Measurements from ENCODE around the gene SMG6. TPM values are rescaled to one million over a fixed set of nuclear protein-coding genes. Genes with fewer than 3 reads are reported as not detected.

SMG6 gene
- polyA plus RNA-seq, 6 donors from 2014 or later: 0.23 to 5.3 (median 2.6) TPM

GRCh38 chr17:2025220-2025621 is 278.4 kb downstream of the SMG6 start, which contains the start of gene RTN4RL1:
TSS of gene RTN4RL1 (minus strand) at chr17:2025334. CDS start at chr17:2024865, 469 bp downstream.
- Mint-ChIP-seq H3K36me3 (no peaks in the 10 kb centered on the region), H3K27ac (peak within 1 kb of the TSS in 2 of 6 donors; percentile 22 to 85), H3K27me3 (peaks cover 37 to 65% (median 42%) of the 10 kb centered on the region in 3 donors), H3K4me1 (peaks cover 16 to 22% (median 20%) of the 10 kb centered on the region in 3 donors), H3K4me3 (peak within 1 kb of the TSS; percentile 75 to 91 (median 84)), H3K9me3 (peaks cover 0 to 5% (median 0%) of the 10 kb centered on the region in 7 donors)
- DNase-seq (peak; percentile 39), ATAC-seq (ENCODE audit: low read depth in 2 of 2) (peak in 1 of 2 donors; percentile 13)

DNA sequence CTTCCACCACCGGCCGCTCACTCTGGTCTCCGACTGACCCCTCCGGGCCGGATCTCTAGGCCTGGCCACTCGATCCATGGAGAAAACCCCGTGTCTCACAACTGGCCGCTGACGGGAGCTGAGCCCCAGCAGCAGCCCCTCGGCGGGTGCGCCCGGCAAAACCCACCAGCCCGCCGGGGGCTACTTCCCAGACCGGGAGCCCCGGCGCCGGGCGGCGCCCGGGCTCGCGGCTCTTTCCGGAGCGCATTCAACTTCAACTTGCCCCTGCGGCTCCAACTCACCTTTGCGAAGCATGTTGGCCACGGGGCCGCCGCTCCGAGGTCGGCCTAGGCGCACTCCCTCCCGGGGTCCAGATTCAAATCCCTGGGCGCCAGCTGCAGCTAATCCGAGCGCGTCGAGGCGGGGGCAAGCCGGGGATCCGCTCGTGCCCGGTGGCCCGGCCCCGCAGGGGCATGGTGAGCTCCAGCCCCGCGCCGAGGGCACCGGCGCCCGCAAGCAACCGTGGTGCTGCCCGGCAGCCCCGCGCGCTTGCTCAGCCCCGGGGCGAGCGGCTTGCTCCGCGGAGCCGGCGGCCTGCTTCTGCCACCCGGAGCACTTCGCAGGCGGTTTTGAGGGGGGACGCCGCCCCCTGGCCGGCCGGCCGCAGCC is 278.9 kb downstream of the SMG6 start:
- ATAC-seq (ENCODE audit: low read depth in 2 of 2): no peak
- Mint-ChIP-seq H3K27ac (no peak overlapping the region), H3K36me3 (no peaks in the 10 kb centered on the region), H3K9me3 (peaks cover 0 to 5% (median 0%) of the 10 kb centered on the region in 7 donors), H3K4me3 (peak overlapping the region in 7 of 8 donors; percentile 67 to 85 (median 75)), H3K4me1 (peaks cover 16 to 20% (median 17%) of the 10 kb centered on the region in 3 donors), H3K27me3 (peaks cover 42 to 68% (median 44%) of the 10 kb centered on the region in 3 donors)
- no peak for DNase-seq

- H3K27ac Mint-ChIP-seq: peak overlapping the region in 1 of 6 donors; percentile 57
- H3K9me3 Mint-ChIP-seq: peaks cover 0 to 5% (median 0%) of the 10 kb centered on the region in 7 donors
- no peaks in the 10 kb centered on the region for H3K36me3 Mint-ChIP-seq
- DNase-seq (peak; percentile 44), ATAC-seq (ENCODE audit: low read depth in 2 of 2) (peak; percentile 60 to 61)
- H3K4me3 Mint-ChIP-seq: peak overlapping the region in 7 of 8 donors; percentile 67 to 89 (median 75)
- peaks cover 47 to 71% (median 48%) of the 10 kb centered on the region in 3 donors for H3K27me3 Mint-ChIP-seq
- H3K4me1 Mint-ChIP-seq: peaks cover 14 to 19% (median 16%) of the 10 kb centered on the region in 3 donors
Observed at GRCh38 chr17:2023692-2024571, 279.7 kb downstream of the SMG6 start.

GRCh38 chr17:2023256-2023655 is 280.3 kb downstream of the SMG6 start:
- peak overlapping the region in 1 of 6 donors; percentile 47 for H3K27ac Mint-ChIP-seq
- DNase-seq: no peak
- no peaks in the 10 kb centered on the region for H3K36me3 Mint-ChIP-seq
- H3K4me1 Mint-ChIP-seq: peaks cover 11 to 16% (median 16%) of the 10 kb centered on the region in 3 donors
- peaks cover 48 to 71% (median 49%) of the 10 kb centered on the region in 3 donors for H3K27me3 Mint-ChIP-seq
- H3K9me3 Mint-ChIP-seq: peaks cover 0 to 5% (median 0%) of the 10 kb centered on the region in 7 donors
- peak overlapping the region; percentile 15 to 88 (median 65) for H3K4me3 Mint-ChIP-seq
- no peak for ATAC-seq (ENCODE audit: low read depth in 2 of 2)

- H3K36me3 Mint-ChIP-seq: no peaks in the 10 kb centered on the region
- peaks cover 0 to 5% (median 0%) of the 10 kb centered on the region in 7 donors for H3K9me3 Mint-ChIP-seq
- ATAC-seq (ENCODE audit: low read depth in 2 of 2) (no peak), DNase-seq (no peak)
- H3K4me3 Mint-ChIP-seq: peak overlapping the region in 7 of 8 donors; percentile 9 to 88 (median 61)
- H3K4me1 Mint-ChIP-seq: peaks cover 11 to 19% (median 16%) of the 10 kb centered on the region in 3 donors
- H3K27ac Mint-ChIP-seq: peak overlapping the region in 2 of 6 donors; percentile 47 to 74
- H3K27me3 Mint-ChIP-seq: peaks cover 48 to 71% (median 50%) of the 10 kb centered on the region in 3 donors
Observed at GRCh38 chr17:2022647-2023240, 280.8 kb downstream of the SMG6 start.

DNA sequence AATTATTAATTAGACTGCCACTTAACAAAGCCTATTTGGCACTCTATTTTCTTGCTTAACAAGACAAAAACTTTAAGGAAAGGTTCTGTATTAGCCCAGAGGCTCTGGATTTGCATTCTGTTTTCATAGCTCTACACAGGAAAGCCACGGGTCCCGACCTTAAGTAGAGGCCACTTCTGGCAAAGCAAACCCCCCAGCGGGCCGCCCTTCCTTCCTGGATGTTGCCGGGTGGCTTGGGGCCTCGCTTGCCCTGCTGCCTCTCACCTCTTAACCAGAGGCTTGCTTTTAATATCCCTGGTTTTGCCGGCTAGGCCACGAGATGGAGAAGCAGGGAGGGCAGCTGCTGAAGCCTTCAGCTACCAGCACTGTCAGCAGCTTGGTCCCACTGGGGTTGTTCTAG is 282.9 kb downstream of the SMG6 start:
- Mint-ChIP-seq H3K27ac (no peak overlapping the region), H3K9me3 (no peaks in the 10 kb centered on the region), H3K4me3 (no peak overlapping the region), H3K27me3 (peaks cover 34 to 66% (median 43%) of the 10 kb centered on the region in 3 donors), H3K36me3 (no peaks in the 10 kb centered on the region), H3K4me1 (peaks cover 4 to 12% (median 10%) of the 10 kb centered on the region in 3 donors)
- ATAC-seq (ENCODE audit: low read depth in 2 of 2) (no peak), DNase-seq (no peak)

DNA sequence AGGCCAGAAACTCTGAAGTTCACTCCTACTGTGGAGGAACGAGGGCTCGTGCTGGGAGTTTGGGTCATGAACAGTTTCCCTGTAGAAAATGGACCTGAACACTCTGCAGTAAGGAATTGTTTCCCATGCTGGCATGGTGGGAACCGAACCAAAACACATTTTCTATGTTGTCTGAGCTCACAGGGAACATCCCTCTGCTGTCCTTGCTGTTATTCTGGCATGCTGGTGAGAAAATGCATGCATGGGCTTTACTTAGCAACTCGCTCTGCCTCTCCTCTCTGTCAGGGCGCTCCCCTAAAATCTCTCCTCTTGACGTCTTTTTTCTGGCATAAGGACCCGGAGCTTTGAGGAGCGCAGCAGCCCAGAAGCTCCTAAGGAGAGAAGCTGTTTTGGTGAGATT is 283.9 kb downstream of the SMG6 start:
- Mint-ChIP-seq H3K36me3 (no peaks in the 10 kb centered on the region), H3K9me3 (no peaks in the 10 kb centered on the region), H3K4me3 (no peak overlapping the region), H3K27ac (peak overlapping the region in 1 of 6 donors; percentile 19), H3K4me1 (peaks cover 0 to 8% (median 6%) of the 10 kb centered on the region in 3 donors), H3K27me3 (peaks cover 39 to 70% (median 45%) of the 10 kb centered on the region in 3 donors)
- ATAC-seq (ENCODE audit: low read depth in 2 of 2) (no peak), DNase-seq (no peak)

DNA sequence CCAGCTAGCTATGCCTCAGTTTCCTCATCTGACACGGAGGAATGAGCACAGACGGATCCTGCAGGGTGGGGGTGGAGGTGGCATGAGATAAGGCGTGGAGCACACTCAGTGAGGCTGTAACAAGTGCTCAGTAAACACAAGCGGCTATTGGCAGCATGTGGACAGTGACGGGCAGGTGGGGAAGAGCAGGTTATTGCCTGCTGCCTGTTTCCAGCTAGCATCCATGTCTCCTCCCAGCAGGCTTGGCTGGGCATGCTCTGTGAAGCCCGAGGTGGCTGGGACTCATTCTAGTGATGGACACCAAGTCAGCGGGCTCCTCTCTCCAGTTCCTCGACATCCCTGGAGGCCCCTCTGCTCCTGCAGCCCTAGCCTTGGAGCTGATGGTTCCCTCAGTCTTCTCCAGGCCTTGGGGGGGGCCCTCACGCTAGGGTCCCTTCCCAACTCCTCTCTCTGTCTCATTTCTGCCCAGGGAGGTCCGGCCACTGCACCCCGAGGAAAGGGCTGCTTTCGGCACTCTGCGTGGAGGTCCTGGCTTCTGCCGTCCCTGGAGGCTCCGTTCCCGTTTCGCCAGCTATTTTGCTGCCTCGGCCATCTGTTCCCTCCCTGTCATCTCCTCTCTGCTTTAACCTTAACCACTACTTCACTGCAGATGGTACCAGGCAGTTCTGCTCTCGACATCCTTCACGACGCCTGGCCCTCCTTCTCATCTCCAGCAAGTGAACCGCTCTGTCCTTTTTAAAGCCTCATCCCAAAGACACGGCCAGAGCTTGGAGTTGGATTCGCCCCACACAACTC is 284.7 kb downstream of the SMG6 start:
- Mint-ChIP-seq H3K27me3 (peaks cover 45 to 78% (median 47%) of the 10 kb centered on the region in 3 donors), H3K9me3 (peaks cover 0 to 3% (median 0%) of the 10 kb centered on the region in 7 donors), H3K27ac (peak overlapping the region in 1 of 6 donors; percentile 19), H3K4me1 (peaks cover 0 to 8% (median 3%) of the 10 kb centered on the region in 3 donors), H3K4me3 (no peak overlapping the region), H3K36me3 (peaks cover 0 to 7% of the 10 kb centered on the region in 2 donors)
- no peak for DNase-seq
- no peak for ATAC-seq (ENCODE audit: low read depth in 2 of 2)

DNA sequence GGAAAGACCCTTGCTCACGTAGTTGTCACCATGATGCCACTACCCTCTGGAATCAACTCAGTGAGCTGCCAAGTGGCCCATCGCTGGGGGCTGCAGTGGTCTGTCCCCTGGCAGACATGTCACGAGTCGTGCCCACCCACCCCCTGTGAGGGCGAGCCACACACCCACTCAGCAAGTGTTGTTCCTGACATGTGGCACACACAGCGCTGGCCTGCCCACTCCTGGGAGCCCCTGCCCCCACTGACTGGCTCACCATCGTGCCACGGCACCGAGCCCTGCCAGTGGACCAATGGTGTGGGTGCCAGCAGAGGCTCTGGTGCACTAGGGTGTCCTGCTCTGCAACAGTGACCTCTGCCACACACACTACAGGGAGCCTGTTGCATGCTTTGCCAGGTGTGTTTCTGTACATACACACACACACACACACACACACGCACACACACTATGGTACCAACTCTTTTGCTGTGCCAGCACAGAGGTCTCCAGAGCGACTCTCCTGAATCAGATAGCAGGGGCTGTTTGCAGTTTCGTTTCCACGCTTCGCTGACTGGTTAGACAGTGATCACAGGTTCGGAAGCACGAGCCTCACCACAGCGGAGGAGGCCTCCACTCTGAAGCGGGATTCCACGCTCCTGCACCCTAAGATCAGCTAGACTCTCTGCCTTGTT is 286.2 kb downstream of the SMG6 start:
- ATAC-seq (ENCODE audit: low read depth in 2 of 2): peak; percentile 43 to 71

GRCh38 chr17:2016494-2016893 is 287.1 kb downstream of the SMG6 start:
- no peak for DNase-seq
- H3K27ac Mint-ChIP-seq: peak overlapping the region in 1 of 6 donors; percentile 18
- peaks cover 40 to 80% (median 63%) of the 10 kb centered on the region in 3 donors for H3K27me3 Mint-ChIP-seq
- H3K4me1 Mint-ChIP-seq: peaks cover 0 to 3% (median 0%) of the 10 kb centered on the region in 3 donors
- peaks cover 0 to 5% (median 0%) of the 10 kb centered on the region in 7 donors for H3K9me3 Mint-ChIP-seq
- ATAC-seq (ENCODE audit: low read depth in 2 of 2): no peak
- peak overlapping the region in 1 of 8 donors; percentile 21 for H3K4me3 Mint-ChIP-seq
- peaks cover 0 to 10% of the 10 kb centered on the region in 2 donors for H3K36me3 Mint-ChIP-seq

More for the DNA sequence above, 286.2 kb downstream of the SMG6 start:
- Mint-ChIP-seq H3K36me3 (peaks cover 0 to 10% of the 10 kb centered on the region in 2 donors), H3K9me3 (peaks cover 0 to 5% (median 0%) of the 10 kb centered on the region in 7 donors), H3K4me1 (peaks cover 0 to 3% (median 0%) of the 10 kb centered on the region in 3 donors), H3K27ac (peak overlapping the region in 1 of 6 donors; percentile 22), H3K27me3 (peaks cover 43 to 77% (median 57%) of the 10 kb centered on the region in 3 donors), H3K4me3 (no peak overlapping the region)
- DNase-seq: no peak

DNA sequence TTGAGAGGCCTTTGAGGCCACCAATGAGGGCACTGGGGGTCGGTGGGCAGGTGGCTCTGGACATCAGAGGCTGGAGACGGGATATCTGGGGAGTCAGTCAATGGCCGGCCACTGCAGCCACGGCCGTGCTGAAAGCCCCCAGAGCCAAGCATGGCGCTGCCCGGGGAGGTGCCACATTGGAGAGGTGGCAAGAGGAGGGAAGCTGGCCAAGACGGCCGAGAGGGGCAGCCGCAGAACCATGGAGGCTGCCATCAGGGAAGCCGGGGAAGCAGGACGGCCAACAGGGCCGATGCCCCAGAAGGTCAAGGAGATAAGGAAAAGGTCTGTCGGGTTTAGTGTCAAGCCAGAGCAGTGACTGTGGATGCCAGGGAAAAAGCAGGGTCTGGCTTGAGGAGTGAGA is 288.3 kb downstream of the SMG6 start:
- peaks cover 0 to 10% of the 10 kb centered on the region in 2 donors for H3K36me3 Mint-ChIP-seq
- DNase-seq (no peak), ATAC-seq (ENCODE audit: low read depth in 2 of 2) (no peak)
- H3K4me1 Mint-ChIP-seq: peaks cover 0 to 3% (median 0%) of the 10 kb centered on the region in 3 donors
- H3K27me3 Mint-ChIP-seq: peaks cover 33 to 79% (median 69%) of the 10 kb centered on the region in 3 donors
- peaks cover 0 to 5% (median 0%) of the 10 kb centered on the region in 7 donors for H3K9me3 Mint-ChIP-seq
- no peak overlapping the region for H3K27ac Mint-ChIP-seq
- H3K4me3 Mint-ChIP-seq: no peak overlapping the region

DNA sequence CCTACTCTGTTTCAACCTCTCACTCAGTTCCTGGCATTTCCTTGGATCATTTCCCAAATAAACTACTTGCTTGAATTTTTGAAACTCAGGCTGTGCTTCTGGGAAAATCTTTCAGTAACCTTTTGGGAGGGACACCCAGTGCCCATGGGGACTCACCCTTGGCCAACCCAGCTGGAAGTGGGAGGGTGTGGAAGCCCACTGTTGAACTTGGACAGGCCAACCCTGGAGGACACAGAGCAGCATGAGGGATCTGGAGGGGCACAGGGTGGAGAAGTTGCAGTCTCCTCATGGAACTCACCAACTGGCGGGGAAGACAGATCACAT is 289.6 kb downstream of the SMG6 start:
- H3K9me3 Mint-ChIP-seq: peaks cover 0 to 5% (median 0%) of the 10 kb centered on the region in 7 donors
- no peak overlapping the region for H3K27ac Mint-ChIP-seq
- peaks cover 0 to 10% of the 10 kb centered on the region in 2 donors for H3K36me3 Mint-ChIP-seq
- H3K4me1 Mint-ChIP-seq: peaks cover 0 to 3% (median 0%) of the 10 kb centered on the region in 3 donors
- no peak for ATAC-seq (ENCODE audit: low read depth in 2 of 2)
- no peak overlapping the region for H3K4me3 Mint-ChIP-seq
- DNase-seq: no peak
- peaks cover 26 to 73% (median 65%) of the 10 kb centered on the region in 3 donors for H3K27me3 Mint-ChIP-seq

Data from naive B cell (primary cell).